Endodermal cell (in vitro differentiated cells): ENCODE data around the gene ECE1. TPM values are rescaled to one million over a fixed set of nuclear protein-coding genes. Genes with fewer than 3 reads are reported as not detected.

ENCODE experiments used
- DNase-seq: peaks from one replicate; pipeline ENCODE4 v3.0.0-alpha.2; 2017
- H3K27ac ChIP-seq: 2 replicates; pipeline ENCODE4 v1.5.1; 2013; ENCODE audit warnings: mild to moderate bottlenecking, low read depth, low read length, moderate library complexity
- H3K27me3 ChIP-seq: 2 replicates; pipeline ENCODE4 v1.6.1; 2013; ENCODE audit warnings: mild to moderate bottlenecking, low read length, moderate library complexity; ENCODE audit not compliant: insufficient read depth, control insufficient read depth, poor library complexity, severe bottlenecking
- H3K36me3 ChIP-seq: 2 replicates; pipeline ENCODE4 v1.7.0; 2013; ENCODE audit warnings: mild to moderate bottlenecking, low read length, moderate library complexity; ENCODE audit not compliant: control insufficient read depth, insufficient read depth
- H3K4me1 ChIP-seq: one replicate; pipeline ENCODE4 v1.7.0; 2013; ENCODE audit warnings: low read length; ENCODE audit not compliant: control insufficient read depth, insufficient read depth
- H3K4me3 ChIP-seq: 2 replicates; pipeline ENCODE4 v1.5.1; 2013; ENCODE audit warnings: mild to moderate bottlenecking, low read length, moderate library complexity
- H3K9ac ChIP-seq: 2 replicates; pipeline ENCODE4 v1.6.1; 2013; ENCODE audit warnings: mild to moderate bottlenecking, low read length, moderate library complexity; ENCODE audit not compliant: poor library complexity, severe bottlenecking; ENCODE audit errors: extremely low read depth
- H3K9me3 ChIP-seq: 2 replicates; pipeline ENCODE4 v1.6.1; 2013; ENCODE audit warnings: mild to moderate bottlenecking, low read length, moderate library complexity; ENCODE audit not compliant: control insufficient read depth
- H3K27ac Mint-ChIP-seq: 2 replicates; pipeline ENCODE4 v1.8.0; 2020; ENCODE audit warnings: mixed read lengths
- H3K27me3 Mint-ChIP-seq: 2 replicates; pipeline ENCODE4 v1.8.0; 2021; ENCODE audit warnings: mild to moderate bottlenecking, mixed read lengths; ENCODE audit not compliant: insufficient read depth
- H3K36me3 Mint-ChIP-seq: 2 replicates; pipeline ENCODE4 v1.8.0; 2020; ENCODE audit warnings: low read depth, mixed read lengths
- H3K4me1 Mint-ChIP-seq: 2 replicates; pipeline ENCODE4 v1.8.0; 2020; ENCODE audit warnings: mixed read lengths
- H3K4me3 Mint-ChIP-seq: 2 replicates; pipeline ENCODE4 v1.8.0; 2020; ENCODE audit warnings: mild to moderate bottlenecking, moderate library complexity, mixed read lengths
- H3K9me3 Mint-ChIP-seq: 2 replicates; pipeline ENCODE4 v1.8.0; 2020; ENCODE audit warnings: mild to moderate bottlenecking, mixed read lengths
- WGBS, 2 experiments: methylation state at CpG; one replicate each; pipeline versions ENCODE4 v1.1.5 to v1.1.7; 2013; ENCODE audit warnings: missing lambda C conversion rate in 2 of 2, mixed read lengths in 1 of 2; ENCODE audit not compliant: insufficient coverage in 1 of 2, insufficient read length in 1 of 2; 5-methylcytosine and 5-hydroxymethylcytosine counted together
- total RNA-seq, 2 donors: library from RNA; stranded (reverse); fragmentation: NEBNext Ultra II Directional in 1 of 2; extraction: Animal tissue kit (Norgen Biotek cat#: 25700) in 1 of 2; gene quantifications; 2 replicates in 1 of 2; 3 replicates in 1 of 2; pipeline ENCODE4 v1.2.1, GENCODE V29; 2021
- TF ChIP-seq, protein P1 (sequence below): fragments of 200-600 bp; sonication (generic); conservative IDR thresholded peaks from 2 replicates; pipeline ENCODE4 v1.5.0; 2021; ENCODE audit warnings: antibody characterized with exemption, mild to moderate bottlenecking

Gene ECE1
- total RNA-seq, 2 donors from 2014 or later, result 47.8 to 57.9 TPM

GRCh38 chr1:21225065-21225464 lies 65.2 kb downstream of the ECE1 start:
- peaks cover 25% of the 10 kb centered on the region for H3K36me3 ChIP-seq
- no peak overlapping the region for H3K27ac Mint-ChIP-seq
- H3K4me1 Mint-ChIP-seq, result no peaks in the 10 kb centered on the region
- TF ChIP-seq, protein P1, sequence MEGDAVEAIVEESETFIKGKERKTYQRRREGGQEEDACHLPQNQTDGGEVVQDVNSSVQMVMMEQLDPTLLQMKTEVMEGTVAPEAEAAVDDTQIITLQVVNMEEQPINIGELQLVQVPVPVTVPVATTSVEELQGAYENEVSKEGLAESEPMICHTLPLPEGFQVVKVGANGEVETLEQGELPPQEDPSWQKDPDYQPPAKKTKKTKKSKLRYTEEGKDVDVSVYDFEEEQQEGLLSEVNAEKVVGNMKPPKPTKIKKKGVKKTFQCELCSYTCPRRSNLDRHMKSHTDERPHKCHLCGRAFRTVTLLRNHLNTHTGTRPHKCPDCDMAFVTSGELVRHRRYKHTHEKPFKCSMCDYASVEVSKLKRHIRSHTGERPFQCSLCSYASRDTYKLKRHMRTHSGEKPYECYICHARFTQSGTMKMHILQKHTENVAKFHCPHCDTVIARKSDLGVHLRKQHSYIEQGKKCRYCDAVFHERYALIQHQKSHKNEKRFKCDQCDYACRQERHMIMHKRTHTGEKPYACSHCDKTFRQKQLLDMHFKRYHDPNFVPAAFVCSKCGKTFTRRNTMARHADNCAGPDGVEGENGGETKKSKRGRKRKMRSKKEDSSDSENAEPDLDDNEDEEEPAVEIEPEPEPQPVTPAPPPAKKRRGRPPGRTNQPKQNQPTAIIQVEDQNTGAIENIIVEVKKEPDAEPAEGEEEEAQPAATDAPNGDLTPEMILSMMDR, result no peak
- H3K9ac ChIP-seq, result no peak overlapping the region
- peaks cover 44% of the 10 kb centered on the region for H3K36me3 Mint-ChIP-seq
- no peaks in the 10 kb centered on the region for H3K27me3 ChIP-seq
- H3K9me3 Mint-ChIP-seq, result no peaks in the 10 kb centered on the region
- H3K4me1 ChIP-seq, result no peaks in the 10 kb centered on the region
- WGBS, 2 experiments, result 95% methylated on average over 28 to 33 of the region's 33 CpGs
- H3K4me3 Mint-ChIP-seq, result no peak overlapping the region
- no peaks in the 10 kb centered on the region for H3K27me3 Mint-ChIP-seq
- DNase-seq, result no peak
- H3K27ac ChIP-seq, result no peak overlapping the region
- H3K9me3 ChIP-seq, result no peaks in the 10 kb centered on the region
- no peak overlapping the region for H3K4me3 ChIP-seq

DNA sequence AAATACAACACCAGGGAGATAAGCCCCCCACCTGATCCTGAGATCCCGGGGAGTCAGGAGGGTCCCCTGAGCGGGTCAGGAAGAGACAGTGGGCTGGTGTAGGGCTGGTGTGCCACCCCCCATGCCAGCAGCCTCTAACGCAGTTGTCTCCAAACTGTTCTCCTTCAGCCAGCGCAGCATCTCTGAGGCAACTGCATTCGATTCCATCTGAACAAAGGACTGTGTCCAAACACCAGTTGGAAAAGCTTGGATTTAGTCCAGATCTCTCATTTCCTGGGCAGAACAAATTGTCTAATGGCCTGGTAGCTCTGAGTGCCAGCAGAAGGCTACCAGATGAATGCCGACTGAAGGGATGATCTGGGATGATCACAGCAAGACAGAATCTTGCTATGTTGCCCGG lies 69.4 kb downstream of the ECE1 start:
- TF ChIP-seq, protein P1, result no peak
- peaks cover 5% of the 10 kb centered on the region for H3K4me1 ChIP-seq
- peaks cover 16% of the 10 kb centered on the region for H3K36me3 ChIP-seq
- no peak for DNase-seq
- no peak overlapping the region for H3K27ac ChIP-seq
- Mint-ChIP-seq H3K4me3 (no peak overlapping the region), H3K27me3 (no peaks in the 10 kb centered on the region), H3K36me3 (peaks cover 37% of the 10 kb centered on the region), H3K9me3 (no peaks in the 10 kb centered on the region), H3K4me1 (no peaks in the 10 kb centered on the region), H3K27ac (no peak overlapping the region)
- WGBS, 2 experiments, result 89% methylated on average over 6 to 7 of the region's 7 CpGs
- H3K4me3 ChIP-seq, result no peak overlapping the region
- H3K9ac ChIP-seq, result no peak overlapping the region
- no peaks in the 10 kb centered on the region for H3K9me3 ChIP-seq
- no peaks in the 10 kb centered on the region for H3K27me3 ChIP-seq

DNA sequence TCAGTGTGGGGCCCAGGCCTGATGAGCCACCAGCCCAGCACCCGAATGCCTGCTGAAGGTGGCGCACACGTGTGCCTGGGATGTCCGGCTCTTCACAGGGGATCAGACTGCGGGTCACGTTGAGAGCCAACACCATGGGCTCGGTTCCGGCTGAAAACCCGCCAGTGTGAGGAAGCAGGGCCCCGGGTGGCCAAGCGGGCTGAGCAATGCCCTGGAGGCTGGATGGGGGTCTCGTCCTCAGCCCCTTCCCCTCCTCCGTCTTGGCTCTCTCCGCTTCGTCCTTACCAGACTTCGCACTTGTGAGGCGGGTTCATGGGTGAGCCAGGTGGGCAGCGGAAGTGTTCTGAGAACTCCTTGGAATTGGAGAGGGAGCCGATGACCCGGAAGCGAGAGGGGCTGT lies 70.6 kb downstream of the ECE1 start:
- Mint-ChIP-seq H3K9me3 (no peaks in the 10 kb centered on the region), H3K27me3 (no peaks in the 10 kb centered on the region), H3K4me1 (no peaks in the 10 kb centered on the region), H3K36me3 (peaks cover 31% of the 10 kb centered on the region), H3K4me3 (no peak overlapping the region), H3K27ac (no peak overlapping the region)
- Histone ChIP-seq H3K4me1 (peaks cover 5% of the 10 kb centered on the region), H3K27ac (no peak overlapping the region), H3K9ac (no peak overlapping the region), H3K4me3 (no peak overlapping the region), H3K9me3 (no peaks in the 10 kb centered on the region), H3K27me3 (no peaks in the 10 kb centered on the region), H3K36me3 (peaks cover 16% of the 10 kb centered on the region)
- TF ChIP-seq, protein P1, result no peak
- WGBS, 2 experiments, result 94 to 97% methylated on average over 14 to 21 of the region's 21 CpGs
- DNase-seq, result no peak
